Measurements from ENCODE around the gene S100A13.
A peak's percentile ranks its signal among the peaks of the same experiment; 100 is the strongest.

The S100A13 gene

GRCh38 chr1:153617663-153618062, 9.6 kb downstream of the S100A13 start:
- ATAC-seq: peak; percentile 92
- TF ChIP-seq ZFP3 (CRISPR knock-in tag; IDR thresholded peaks at IDR 0.05): no peak

GRCh38 chr1:153616917-153617311, 10.4 kb downstream of the S100A13 start:
- TF ChIP-seq PATZ1 (CRISPR knock-in tag; IDR thresholded peaks at IDR 0.05; ENCODE audit: borderline replicate concordance) (no peak), PPARA (CRISPR knock-in tag; IDR thresholded peaks at IDR 0.05; ENCODE audit: borderline replicate concordance) (no peak), CSRNP3 (CRISPR knock-in tag; IDR thresholded peaks at IDR 0.05) (no peak), GLIS3 (CRISPR knock-in tag; IDR thresholded peaks at IDR 0.05) (no peak), ESRRG (CRISPR knock-in tag; IDR thresholded peaks at IDR 0.05) (no peak), ZC3H10 (CRISPR knock-in tag; IDR thresholded peaks at IDR 0.05) (no peak), TCF4 (CRISPR knock-in tag; IDR thresholded peaks at IDR 0.05; ENCODE audit: borderline replicate concordance) (no peak), ARNTL (CRISPR knock-in tag; IDR thresholded peaks at IDR 0.05; ENCODE audit: borderline replicate concordance, low read depth) (no peak)

GRCh38 chr1:153616144-153616916, 11.0 kb downstream of the S100A13 start, which contains the start of gene S100A14:
S100A14 (minus strand) TSS chr1:153616325; CDS start chr1:153615858, 467 bp downstream.
- no peak for TF ChIP-seq ZC3H10 (CRISPR knock-in tag; IDR thresholded peaks at IDR 0.05)
- no peak for TF ChIP-seq ZNF70 (CRISPR knock-in tag; IDR thresholded peaks at IDR 0.05)
- TF ChIP-seq ZFP3 (CRISPR knock-in tag; IDR thresholded peaks at IDR 0.05): no peak
- no peak for TF ChIP-seq CREB5 (CRISPR knock-in tag; IDR thresholded peaks at IDR 0.05; ENCODE audit: low read depth)
- TF ChIP-seq RARB (CRISPR knock-in tag; IDR thresholded peaks at IDR 0.05): no peak
- TF ChIP-seq OSR1 (CRISPR knock-in tag; IDR thresholded peaks at IDR 0.05): no peak
- TF ChIP-seq ZNF565 (CRISPR knock-in tag; conservative IDR thresholded peaks at IDR 0.05; ENCODE audit: low read depth): no peak
- no peak for TF ChIP-seq ARNTL (CRISPR knock-in tag; IDR thresholded peaks at IDR 0.05; ENCODE audit: borderline replicate concordance, low read depth)
- ATAC-seq: no peak

More at GRCh38 chr1:153616917-153617311, 10.4 kb downstream of the S100A13 start:
- ATAC-seq: no peak

- no peak for TF ChIP-seq ZFP30 (CRISPR knock-in tag; IDR thresholded peaks at IDR 0.05)
- no peak for ATAC-seq
Observed at GRCh38 chr1:153615406-153615805, 11.9 kb downstream of the S100A13 start.

- TF ChIP-seq TOX (CRISPR knock-in tag; IDR thresholded peaks at IDR 0.05; ENCODE audit: borderline replicate concordance) (no peak), CREB5 (CRISPR knock-in tag; IDR thresholded peaks at IDR 0.05; ENCODE audit: low read depth) (no peak), ZNF8 (CRISPR knock-in tag; IDR thresholded peaks at IDR 0.05) (no peak), PATZ1 (CRISPR knock-in tag; IDR thresholded peaks at IDR 0.05; ENCODE audit: borderline replicate concordance) (no peak), SNAI2 (CRISPR knock-in tag; IDR thresholded peaks at IDR 0.05) (no peak), CSDC2 (CRISPR knock-in tag; IDR thresholded peaks at IDR 0.05) (no peak), TSHZ2 (CRISPR knock-in tag; IDR thresholded peaks at IDR 0.05) (no peak), PPARA (CRISPR knock-in tag; IDR thresholded peaks at IDR 0.05; ENCODE audit: borderline replicate concordance) (no peak), BACH2 (CRISPR knock-in tag; IDR thresholded peaks at IDR 0.05; ENCODE audit: borderline replicate concordance) (no peak), ZNF565 (CRISPR knock-in tag; conservative IDR thresholded peaks at IDR 0.05; ENCODE audit: low read depth) (no peak), ARNTL (CRISPR knock-in tag; IDR thresholded peaks at IDR 0.05; ENCODE audit: borderline replicate concordance, low read depth) (no peak), ZFP3 (CRISPR knock-in tag; IDR thresholded peaks at IDR 0.05) (no peak)
- no peak for ATAC-seq
Observed at GRCh38 chr1:153614906-153615305, 12.4 kb downstream of the S100A13 start.
